Measurements from ENCODE around the gene ERC1.
"Not testable (repeated sequence)": the region's sequence is repeated elsewhere in the genome, so short reads cannot be mapped to it uniquely, and the experiment has no call there.

Gene ERC1

GRCh38 chr12:1218369-1218768 lies 227.3 kb downstream of the ERC1 start:
- no peak for DNase-seq (ENCODE audit: low read depth in 2 of 2)

- DNase-seq (ENCODE audit: low read depth in 2 of 2), result no peak
Observed at GRCh38 chr12:1220127-1221092, 229.4 kb downstream of the ERC1 start.

DNA sequence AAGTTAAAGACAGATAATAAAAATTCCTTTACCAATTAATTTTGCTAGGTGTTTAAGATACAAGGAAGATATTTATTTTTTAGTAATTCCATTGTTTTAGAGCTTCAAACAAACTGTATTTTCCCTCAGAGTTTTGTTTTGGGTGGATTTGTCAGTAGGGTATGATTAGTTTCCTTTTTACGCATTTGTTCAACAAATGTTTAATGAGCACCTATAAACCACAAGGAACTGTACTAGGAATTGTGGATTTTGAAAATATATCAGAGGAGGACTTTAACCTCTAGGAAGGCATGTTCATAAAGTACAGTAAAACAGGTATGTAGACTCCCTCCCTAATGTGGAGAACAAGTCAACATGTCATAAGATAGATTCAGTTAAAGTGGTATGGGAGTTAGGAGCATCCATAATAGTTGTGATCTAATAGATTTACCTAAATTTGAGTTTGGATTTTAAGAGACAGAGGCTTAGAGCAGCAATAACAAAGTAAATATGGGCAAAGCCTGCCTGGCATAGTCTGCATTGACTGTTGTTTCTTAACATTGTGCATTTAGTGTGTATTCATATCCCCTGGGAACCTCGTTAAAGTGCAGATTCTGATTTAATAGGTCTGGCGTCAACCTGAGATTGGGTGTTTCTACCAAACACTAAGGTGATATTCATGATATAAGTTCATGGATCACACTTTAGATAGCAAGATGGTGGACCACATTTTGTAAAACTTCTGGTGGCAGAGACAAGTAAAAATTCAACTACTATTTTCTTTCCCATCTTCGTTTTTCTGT lies 232.0 kb downstream of the ERC1 start:
- no peak for DNase-seq (ENCODE audit: low read depth in 2 of 2)

DNA sequence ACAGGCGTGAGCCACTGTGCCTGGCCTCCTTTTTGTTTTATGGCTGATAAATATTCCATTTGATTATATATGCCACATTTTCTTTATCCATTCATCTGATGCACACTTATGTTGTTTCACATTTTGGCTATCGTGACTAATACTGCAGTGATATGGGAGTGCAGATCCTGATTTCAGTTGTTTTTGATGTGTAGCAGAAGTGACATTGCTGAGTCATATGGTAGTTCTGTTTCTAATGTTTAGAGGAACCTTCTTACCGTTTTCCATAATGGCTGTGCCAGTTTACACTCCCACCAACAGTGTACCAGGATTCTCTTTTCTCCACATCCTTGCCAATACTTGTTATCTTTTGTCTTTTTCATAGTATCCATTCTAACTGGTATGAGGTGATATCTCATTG lies 235.9 kb downstream of the ERC1 start:
- DNase-seq (ENCODE audit: low read depth in 2 of 2), result no peak

DNA sequence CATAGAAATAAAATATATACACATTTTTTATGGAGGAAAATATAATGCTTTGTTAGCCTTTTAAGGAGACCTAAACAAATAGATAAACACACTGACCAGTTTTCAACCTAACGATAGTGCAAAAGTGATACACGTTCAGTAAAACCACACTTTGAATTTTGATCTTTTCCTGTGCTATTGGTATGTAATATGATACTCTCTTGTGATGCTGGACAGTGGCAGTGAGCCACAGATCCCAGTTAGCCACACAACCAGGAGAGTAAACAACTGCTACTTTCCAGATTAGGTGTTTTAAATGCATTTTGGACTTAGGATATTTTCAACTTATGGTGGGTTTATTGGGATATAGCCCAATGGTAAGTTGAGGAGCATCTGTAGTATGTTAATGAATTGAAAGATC lies 243.1 kb downstream of the ERC1 start:
- no peak for DNase-seq (ENCODE audit: low read depth in 2 of 2)

DNA sequence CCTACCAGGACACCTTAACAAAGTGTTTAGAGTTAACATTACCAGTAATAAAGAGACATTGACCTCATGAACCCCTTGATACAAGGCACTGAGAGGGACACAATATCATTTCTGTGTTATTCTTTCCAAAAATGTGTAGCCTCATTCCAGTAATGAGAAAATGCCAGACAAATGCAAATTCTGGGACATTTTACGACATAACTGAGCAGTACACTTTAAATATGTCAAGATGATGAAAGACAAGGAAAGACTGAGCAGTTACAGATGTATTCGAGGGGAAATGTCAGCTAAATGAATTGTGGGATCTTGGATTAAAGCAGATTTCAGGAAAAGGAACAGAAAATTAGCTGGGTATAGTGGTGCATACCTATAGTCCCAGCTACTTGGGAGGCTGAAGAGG lies 255.6 kb downstream of the ERC1 start:
- DNase-seq (ENCODE audit: low read depth in 2 of 2), result no peak

GRCh38 chr12:1250641-1251040 lies 259.6 kb downstream of the ERC1 start:
- no peak for DNase-seq (ENCODE audit: low read depth in 2 of 2)

DNA sequence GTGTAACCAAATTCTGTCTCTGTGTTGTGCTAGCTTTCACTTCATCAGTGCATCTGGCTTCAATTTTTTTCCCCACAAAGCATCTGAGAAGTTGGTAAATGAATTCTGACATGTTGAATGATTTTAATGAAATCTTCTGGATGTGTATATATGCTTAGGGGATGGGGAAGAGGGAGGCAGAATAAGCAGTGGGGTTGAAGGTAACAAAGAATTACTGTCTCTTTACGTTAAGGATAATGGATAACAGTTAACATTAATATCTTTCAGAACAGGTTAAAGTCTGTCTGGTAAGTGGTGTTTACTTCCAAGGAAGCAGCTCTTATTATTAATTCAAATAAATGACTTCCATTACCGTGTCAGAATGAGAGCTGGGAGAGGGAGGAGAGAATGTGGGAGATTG lies 261.7 kb downstream of the ERC1 start:
- DNase-seq (ENCODE audit: low read depth in 2 of 2), result no peak

- not testable (repeated sequence) for DNase-seq (ENCODE audit: low read depth in 2 of 2)
Observed at GRCh38 chr12:1255125-1255524, 264.1 kb downstream of the ERC1 start.

DNA sequence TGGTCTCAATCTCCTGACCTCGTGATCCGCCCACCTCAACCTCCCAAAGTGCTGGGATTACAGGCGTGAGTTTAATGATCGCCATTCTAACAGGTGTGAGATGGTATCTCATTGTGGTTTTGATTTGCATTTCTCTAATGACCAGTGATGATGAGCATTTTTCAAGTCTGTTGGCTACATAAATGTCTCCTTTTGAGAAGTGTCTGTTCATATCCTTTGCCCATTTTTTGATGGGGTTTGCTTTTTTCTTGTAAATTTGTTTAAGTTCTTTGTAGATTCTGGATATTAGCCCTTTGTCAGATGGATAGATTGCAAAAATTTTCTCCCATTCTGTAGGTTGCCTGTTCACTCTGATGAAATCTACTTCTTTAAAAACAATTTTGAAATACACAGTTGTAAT lies 264.8 kb downstream of the ERC1 start:
- DNase-seq (ENCODE audit: low read depth in 2 of 2), result not testable (repeated sequence)

DNA sequence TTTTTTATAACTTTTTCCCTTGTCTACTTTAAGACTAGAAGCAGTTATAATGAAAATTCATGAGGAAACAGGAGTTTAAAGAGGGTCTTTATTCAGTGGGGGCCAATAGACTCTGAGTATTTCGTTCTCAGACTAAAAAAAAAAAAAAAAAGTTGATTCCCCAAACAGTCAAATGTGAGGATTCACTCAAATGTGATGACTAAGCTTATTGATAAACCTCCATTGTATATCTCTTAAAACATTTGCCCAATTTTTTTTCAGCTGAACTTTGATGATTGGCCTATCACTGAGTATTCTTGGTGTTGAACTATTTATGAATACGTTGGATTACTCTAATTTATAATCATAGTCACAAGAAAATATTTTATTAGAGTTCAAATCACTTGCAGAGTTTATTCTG lies 265.3 kb downstream of the ERC1 start:
- no peak for DNase-seq (ENCODE audit: low read depth in 2 of 2)

DNA sequence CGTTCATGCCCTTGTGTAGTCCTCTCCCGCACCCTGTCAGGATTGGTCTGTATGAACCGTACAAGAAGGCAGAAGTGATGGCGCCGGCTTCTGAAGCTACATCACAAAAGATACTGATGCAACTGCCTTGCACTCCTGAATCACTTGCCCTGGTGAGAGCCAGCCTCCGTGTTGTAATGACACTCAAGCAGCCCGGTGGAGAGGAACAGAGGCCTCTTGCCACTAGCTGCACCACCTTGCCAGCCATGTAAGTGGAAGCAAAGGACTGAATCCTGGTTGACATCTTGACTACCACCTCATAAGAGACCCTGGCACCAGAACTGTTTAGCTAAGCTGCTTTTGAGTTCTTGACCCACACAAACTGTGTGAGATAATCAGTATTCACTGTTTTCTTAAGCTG lies 266.0 kb downstream of the ERC1 start:
- DNase-seq (ENCODE audit: low read depth in 2 of 2), result no peak

- no peak for DNase-seq (ENCODE audit: low read depth in 2 of 2)
Observed at GRCh38 chr12:1262011-1262410, 271.0 kb downstream of the ERC1 start.

DNA sequence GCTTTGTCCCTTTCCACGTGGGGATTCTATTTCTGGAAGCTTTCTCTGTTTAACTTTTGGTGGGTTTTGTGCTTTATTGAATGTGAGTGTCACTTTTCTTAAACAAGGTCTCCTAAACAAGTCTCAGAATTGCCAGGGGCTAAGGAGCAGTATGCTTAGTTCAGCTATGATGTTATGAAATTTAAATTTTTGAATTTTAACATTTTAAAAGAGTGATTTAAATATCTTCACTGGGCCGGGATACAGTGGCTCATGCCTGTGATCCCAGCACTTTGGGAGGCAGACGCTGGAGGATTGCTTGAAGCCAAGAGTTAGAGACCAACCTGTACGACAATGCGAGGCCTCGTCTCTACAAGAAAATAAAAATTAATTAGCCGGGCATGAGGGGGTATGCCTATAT lies 276.2 kb downstream of the ERC1 start:
- no peak for DNase-seq (ENCODE audit: low read depth in 2 of 2)

GRCh38 chr12:1272142-1272541 lies 281.1 kb downstream of the ERC1 start:
- DNase-seq (ENCODE audit: low read depth in 2 of 2), result no peak

GRCh38 chr12:1273051-1273450 lies 282.0 kb downstream of the ERC1 start:
- DNase-seq (ENCODE audit: low read depth in 2 of 2), result no peak

DNA sequence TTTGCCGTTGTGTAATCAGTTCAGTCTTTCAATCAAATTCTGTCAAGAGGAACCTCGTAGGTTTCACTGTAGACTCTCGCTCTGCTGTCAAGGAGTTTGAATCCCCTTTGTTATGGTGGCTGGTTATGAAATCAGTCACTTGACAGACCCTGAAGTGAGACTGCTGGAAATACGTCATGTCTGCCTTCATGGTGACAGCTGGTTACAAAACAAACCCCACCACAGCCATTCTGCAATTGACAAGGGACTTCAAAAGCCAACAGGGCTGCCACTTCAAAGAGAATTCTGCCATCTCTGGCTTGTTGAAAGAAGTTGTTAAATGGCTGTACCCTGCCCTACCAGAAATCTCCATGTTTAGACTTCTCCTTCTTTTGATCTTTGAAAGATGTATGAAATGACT lies 286.9 kb downstream of the ERC1 start:
- peak in 1 of 2 donors; percentile 1 for DNase-seq (ENCODE audit: low read depth in 2 of 2)

DNA sequence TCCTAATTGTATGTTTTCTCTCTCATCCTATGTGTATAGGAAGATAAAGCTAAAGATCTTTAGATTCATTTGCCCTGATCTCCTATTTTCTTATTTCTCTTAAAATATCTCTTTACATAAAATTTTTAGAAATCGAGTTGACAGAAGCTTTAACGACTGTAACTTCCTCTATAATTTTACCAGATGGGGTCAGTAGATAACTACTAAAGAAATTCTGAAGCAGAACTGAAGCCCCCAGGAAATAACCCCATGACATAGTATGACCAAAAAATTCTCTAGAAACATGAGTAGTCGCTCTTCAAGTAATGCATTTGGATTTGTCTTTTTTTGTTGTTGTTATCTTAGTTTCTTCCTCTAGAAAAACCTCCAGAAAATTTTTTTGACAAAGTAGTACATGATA lies 288.0 kb downstream of the ERC1 start:
- DNase-seq (ENCODE audit: low read depth in 2 of 2), result no peak

- DNase-seq (ENCODE audit: low read depth in 2 of 2), result no peak
Observed at GRCh38 chr12:1280059-1280458, 289.0 kb downstream of the ERC1 start.

DNA sequence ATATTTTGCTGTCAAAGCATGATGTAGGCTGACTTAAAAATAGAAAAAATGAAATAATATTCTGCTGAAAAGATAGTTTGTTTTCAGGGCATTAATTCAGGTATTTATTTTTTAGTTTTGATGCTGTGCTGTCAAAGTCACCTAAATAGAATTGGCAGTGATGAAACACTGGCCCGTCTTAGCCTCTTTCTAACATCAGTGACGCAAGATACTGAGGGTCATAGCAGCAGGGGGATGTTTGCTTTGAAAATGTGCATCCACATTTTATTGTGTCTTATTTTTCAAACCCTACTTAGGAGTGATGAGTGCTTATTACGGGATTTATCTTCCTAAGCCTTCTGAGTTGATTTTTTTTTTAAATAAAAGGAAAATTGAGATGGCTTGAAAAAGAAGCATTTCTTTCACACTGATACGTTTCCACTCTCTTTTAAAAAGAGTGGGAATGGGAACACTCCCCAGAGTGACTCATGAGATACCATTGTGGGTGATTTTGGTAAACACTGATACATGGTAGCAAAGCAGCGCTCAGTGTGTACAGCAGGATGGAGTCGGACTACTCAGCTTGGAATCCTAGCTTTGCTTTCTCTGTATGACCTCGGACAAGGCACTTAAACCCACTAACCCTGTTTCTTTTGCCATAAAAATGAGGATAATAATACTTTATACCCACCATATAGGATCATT lies 290.8 kb downstream of the ERC1 start:
- DNase-seq (ENCODE audit: low read depth in 2 of 2), result no peak

DNA sequence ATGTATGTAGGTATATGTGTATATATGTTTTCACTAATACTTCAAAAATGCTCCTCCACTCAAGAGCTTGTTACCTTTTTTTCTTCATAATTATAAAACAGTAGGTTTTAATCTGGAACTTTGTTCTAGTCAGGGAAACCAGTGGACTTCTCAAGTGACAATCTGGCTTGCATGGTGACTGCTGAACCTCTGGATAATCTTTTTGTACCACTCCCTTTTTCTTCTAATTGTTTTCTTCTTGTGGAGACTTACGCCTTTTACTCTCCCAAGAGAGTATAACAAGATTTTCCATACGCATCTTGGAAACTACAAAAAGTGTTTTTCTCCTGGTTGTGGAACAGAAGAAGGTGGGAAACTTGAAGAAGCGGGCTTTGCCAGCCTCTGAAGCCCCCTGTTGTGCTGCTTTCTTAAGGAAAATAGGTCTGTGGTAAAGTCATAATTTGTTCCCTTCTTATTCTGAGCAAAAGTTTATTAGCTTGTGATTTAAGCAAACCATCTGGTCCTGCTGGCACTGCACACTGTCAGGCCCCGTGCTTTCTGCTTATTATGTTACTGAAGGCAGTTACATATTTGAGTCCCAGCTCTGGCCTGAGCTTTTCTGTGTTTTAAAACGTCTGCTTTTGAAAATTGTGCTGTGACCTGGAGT lies 291.8 kb downstream of the ERC1 start:
- no peak for DNase-seq (ENCODE audit: low read depth in 2 of 2)

DNA sequence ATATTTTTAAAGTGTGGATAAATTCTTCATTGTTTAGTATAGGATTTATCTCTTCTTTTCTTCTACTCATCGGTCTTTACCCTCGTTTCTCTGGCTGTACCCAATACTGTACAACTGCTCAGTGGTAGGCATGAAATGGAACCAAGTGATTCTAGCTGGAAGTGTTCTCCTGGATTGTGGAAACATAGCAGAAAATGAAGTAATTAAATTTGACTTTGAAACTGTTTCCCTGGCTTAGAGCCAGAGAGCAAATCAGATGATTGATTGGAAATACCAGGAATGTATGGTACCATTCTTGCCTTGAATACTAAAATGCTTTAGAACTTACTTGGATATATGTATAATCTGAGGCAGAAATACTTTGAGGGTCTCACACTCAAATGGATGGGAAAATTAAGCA lies 292.3 kb downstream of the ERC1 start:
- DNase-seq (ENCODE audit: low read depth in 2 of 2), result no peak
